ENCODE data around the gene SORBS1.
A peak's percentile ranks its signal among the peaks of the same experiment; 100 is the strongest.

SORBS1 gene

DNA sequence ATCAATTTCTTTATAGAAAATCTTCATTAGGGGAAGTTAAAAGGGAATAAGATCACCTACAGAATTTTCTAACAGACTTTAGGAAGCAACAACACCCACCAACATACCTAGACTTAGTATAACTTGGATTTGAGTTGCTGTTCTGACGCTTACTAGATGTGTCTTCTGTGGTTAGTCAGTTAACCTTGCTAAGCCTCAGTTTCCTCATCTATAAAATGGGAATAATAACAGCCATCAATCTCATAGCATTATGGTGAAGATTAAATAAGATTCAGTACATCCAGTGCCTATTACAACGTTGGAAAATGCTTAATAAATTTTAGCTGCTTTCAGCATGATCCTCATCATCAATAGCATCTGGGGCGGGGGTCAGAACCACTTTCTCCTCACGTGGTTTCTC, 106.2 kb downstream of the SORBS1 start:
- TF ChIP-seq POLR2A (IDR thresholded peaks at IDR 0.05; ENCODE audit: low read depth, low read length) = no peak

DNA sequence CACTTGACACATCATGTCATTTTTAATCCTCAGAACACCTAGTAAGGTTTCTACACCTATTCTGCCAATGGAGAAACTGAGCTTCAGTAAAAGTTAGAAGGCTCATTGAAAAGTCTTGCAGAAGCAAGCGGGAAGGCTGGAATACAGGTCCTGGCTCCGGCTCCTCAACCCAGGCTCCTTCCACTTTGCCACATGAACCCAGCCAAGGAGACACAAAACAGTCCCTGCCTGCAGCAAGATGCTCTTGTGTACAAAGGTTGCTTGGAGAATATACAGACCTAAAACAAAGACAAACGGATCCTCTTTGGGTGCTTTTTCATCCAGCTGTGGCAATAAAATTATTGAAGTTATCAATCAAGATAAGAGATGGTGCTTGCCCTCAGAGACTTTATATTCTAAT, 106.8 kb downstream of the SORBS1 start:
- TF ChIP-seq POLR2A (IDR thresholded peaks at IDR 0.05; ENCODE audit: low read depth, low read length) = no peak
- FAIRE-seq = no peak
- no peak for DNase-seq (ENCODE audit: insufficient read length, low spot score)

More for the DNA sequence above, 106.2 kb downstream of the SORBS1 start:
- DNase-seq (ENCODE audit: insufficient read length, low spot score) (no peak), FAIRE-seq (no peak)

DNA sequence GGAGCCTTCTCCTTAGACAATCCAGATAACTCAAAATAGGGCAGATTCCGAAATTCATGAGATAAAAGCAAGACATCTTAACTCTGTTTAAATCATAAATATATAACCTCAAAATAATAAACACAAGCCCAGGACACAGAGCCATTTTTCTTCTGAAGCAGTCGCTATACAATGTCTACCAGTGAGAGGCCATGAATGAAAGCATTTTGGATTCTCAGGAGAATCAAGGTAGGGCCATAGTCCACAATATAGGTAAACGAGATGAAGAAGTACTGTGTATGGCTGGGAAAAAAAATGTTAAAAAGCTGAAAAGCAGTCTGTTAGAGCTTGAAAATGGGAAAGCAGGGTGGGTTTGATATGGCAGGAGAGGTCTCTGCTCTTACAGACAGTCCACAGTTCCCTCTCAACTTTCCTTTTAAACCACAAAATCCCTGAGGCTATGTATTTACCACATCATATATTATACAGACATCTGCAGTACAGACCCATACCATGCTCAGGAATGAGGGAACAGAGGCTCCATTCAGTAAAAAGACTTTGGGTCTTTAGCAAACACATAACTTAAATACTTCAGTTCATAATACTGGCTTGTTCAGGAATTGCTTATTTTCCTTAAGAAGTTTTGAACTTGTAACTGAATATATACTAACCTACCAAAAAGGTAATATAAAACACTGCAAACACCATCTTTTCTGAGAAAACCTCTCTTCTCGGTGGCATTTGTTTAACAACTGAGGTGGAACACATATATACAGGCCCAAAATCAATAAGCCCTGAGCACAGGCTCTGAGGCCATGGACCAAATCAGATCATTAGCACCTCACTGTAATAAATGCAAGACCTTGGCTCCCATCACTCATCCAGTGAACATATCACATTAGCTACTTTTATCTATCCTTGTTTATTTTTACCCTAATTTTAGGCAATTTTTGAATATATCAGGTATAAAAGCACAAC, 109.3 kb downstream of the SORBS1 start:
- no peak for TF ChIP-seq POLR2A (IDR thresholded peaks at IDR 0.05; ENCODE audit: low read depth, low read length)
- no peak for DNase-seq (ENCODE audit: insufficient read length, low spot score)
- peak; percentile 68 for FAIRE-seq

DNA sequence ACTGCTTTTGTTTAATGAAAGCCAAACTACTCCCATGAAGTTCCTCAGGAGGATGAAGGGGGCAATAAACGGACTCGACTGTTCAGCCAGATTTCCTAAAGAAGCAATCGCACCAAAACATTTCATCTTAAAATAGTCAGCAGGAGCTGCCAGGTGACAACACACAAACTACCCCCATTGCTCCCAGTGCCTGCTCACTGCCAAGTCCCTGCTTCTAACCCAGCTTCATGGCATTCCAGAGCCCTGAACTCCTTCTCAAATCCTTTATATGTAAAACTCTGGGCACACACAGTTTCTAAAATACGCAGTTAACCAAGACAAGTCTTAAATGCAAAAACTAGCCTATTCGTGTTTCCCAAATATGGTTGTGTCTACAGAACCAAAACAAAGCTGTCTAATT, 110.0 kb downstream of the SORBS1 start:
- no peak for FAIRE-seq
- DNase-seq (ENCODE audit: insufficient read length, low spot score) = no peak
- TF ChIP-seq POLR2A (IDR thresholded peaks at IDR 0.05; ENCODE audit: low read depth, low read length) = no peak

DNA sequence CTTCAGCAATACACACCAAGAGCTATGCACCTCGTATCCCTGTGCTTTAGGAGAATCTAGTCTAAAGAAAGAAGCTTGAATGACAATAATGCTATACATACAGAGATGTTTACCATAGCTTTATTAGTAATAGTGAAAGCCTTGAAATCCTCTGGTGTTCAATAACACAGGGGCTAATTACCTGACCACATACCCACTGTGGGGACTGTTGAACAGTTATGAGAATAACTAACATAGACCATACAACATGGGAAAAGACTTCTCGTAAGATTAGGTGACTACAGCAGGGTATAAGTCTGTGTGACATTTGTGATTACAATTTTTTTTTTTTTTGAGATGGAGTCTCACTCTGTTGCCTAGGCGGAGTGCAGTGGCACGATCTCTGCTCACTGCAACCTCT, 111.0 kb downstream of the SORBS1 start:
- DNase-seq (ENCODE audit: insufficient read length, low spot score) (no peak), FAIRE-seq (no peak)
- no peak for TF ChIP-seq POLR2A (IDR thresholded peaks at IDR 0.05; ENCODE audit: low read depth, low read length)

DNA sequence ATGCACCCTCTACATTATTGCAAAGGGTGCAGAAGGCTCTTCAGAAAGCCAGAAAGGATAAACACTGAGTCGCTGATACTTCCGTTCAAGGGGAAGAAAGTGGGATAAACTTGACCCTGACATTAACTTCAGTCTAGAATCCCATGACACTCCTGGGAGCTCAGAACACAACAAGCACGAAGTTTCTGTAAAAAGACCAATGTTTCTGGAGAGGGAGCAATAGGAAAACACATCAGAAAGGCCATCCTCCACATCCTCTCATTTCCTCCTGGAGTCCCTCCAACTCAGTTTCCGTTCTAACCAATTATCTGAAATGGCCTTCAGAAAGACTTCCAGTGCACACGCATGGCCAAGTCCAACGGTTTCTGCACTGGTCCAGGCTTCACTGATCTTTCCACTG, 113.5 kb downstream of the SORBS1 start:
- TF ChIP-seq POLR2A (IDR thresholded peaks at IDR 0.05; ENCODE audit: low read depth, low read length) = no peak
- no peak for FAIRE-seq
- no peak for DNase-seq (ENCODE audit: insufficient read length, low spot score)

DNA sequence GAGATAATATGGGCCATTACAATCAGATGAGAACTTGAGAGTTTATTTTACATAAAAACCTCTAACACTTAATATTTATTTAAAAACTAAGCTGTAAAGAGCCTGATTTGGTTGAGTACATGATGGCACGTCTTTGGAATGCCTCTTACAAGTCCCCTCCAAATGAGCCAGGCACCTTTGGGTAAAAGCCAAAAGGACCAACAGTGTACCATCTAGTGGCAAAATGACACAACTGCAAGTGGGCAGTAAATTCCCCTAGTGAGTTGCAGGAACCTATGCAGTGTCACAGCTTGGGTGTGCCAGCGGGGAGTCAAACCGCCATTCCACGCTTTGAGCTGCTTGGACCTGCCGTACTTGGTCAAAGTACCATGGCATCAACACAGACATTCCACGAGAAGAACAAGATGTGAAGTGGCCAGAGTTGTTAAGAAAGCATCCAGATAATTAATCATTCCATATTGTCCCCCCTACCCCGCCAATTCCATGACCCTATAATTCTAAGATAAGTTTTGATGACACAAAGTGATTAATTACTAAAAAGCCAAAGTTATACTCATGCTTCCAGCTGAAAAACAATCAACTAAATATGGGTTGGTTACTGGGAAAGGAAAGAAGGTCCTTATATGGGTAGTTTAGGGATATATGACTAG, 115.2 kb downstream of the SORBS1 start:
- FAIRE-seq (peak; percentile 93), DNase-seq (ENCODE audit: insufficient read length, low spot score) (peak; percentile 86)
- TF ChIP-seq POLR2A (IDR thresholded peaks at IDR 0.05; ENCODE audit: low read depth, low read length) = no peak

DNA sequence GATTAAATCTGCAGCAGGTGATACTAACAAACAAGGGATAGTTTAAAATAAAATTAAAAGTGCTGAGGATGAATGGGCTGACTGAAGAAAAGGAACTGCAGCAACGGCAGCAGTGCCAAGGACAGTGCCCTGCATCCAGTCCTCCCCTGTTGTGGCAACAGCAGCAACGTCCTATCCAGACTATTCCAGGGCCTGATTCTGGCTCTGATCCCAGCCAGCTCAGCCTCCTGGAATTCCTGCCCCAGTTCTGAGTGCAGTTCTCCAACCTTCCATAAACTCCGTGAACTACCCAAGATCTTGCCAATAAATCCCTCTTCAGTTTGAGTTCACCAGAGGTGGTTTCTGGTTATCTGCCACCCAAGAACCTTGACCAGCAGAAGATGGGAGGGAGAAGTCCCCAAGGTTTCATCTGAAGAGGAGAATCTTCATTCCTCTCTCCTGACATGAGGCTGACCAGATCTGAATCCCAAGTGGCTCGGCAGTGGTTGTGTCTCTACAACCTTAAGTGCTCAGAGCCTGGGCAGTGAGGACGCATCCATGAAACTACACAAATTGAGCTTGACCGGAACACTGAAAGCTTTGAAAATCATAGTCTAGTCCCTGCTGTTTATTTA, 115.8 kb downstream of the SORBS1 start:
- no peak for TF ChIP-seq POLR2A (IDR thresholded peaks at IDR 0.05; ENCODE audit: low read depth, low read length)
- FAIRE-seq = peak; percentile 93
- DNase-seq (ENCODE audit: insufficient read length, low spot score) = peak; percentile 78

DNA sequence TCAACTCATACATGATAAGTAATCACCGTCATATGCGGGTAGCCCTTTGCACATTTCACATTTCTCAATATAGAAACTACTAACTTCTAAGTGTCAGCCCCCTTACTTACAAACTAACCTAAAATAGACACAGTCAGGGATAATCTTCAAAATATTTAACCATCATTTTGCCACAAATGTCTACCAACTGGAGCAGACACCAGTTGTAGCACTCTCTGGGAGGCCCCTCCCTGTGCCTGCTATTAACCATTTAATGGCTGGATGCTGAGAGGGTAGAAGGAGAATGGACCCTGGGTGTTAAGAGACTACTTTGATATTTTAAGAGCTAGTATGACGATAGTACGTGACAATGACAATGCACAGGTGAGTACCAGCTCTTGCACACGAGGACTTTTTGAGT, 116.4 kb downstream of the SORBS1 start:
- FAIRE-seq (no peak), DNase-seq (ENCODE audit: insufficient read length, low spot score) (no peak)
- TF ChIP-seq POLR2A (IDR thresholded peaks at IDR 0.05; ENCODE audit: low read depth, low read length) = no peak

DNA sequence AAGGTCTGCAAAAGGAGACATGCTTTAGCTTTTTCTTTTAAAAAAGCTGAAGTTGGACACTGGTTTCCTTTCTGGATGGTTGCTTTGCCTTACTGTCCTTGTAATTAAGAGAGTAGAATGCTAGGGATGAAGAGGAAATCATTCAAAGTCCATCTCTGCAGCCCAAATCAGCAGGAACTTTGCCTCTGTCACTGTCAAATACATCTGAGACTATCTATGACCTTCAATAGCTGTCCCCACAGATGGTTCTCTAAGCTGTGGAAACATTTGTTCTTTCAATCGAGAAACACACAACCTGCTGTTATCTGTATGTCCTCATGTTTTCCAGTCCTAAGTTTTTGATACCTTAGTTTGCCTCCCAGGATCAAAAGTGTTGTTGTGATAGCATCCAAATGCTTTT, 117.5 kb downstream of the SORBS1 start:
- no peak for TF ChIP-seq POLR2A (IDR thresholded peaks at IDR 0.05; ENCODE audit: low read depth, low read length)
- FAIRE-seq (no peak), DNase-seq (ENCODE audit: insufficient read length, low spot score) (no peak)

DNA sequence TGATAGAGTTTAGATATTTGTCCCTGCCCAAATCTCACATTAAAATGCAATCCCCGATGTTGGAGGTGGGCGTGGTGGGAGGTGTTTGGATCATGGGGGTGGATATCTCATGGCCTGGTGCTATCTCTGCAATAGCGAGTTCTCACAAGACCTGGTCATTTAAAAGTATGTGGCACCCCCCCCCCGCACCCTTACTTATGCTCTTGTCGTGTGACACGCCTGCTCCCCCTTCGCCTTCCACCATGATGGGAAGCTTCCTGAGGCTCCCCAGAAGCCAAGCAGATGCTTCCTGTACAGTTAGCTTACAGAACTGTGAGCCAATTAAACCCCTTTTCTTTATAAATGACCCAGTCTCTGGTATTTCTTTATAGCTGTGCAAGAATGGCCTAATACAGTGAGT, 118.8 kb downstream of the SORBS1 start:
- FAIRE-seq = no peak
- TF ChIP-seq POLR2A (IDR thresholded peaks at IDR 0.05; ENCODE audit: low read depth, low read length) = no peak
- no peak for DNase-seq (ENCODE audit: insufficient read length, low spot score)

DNA sequence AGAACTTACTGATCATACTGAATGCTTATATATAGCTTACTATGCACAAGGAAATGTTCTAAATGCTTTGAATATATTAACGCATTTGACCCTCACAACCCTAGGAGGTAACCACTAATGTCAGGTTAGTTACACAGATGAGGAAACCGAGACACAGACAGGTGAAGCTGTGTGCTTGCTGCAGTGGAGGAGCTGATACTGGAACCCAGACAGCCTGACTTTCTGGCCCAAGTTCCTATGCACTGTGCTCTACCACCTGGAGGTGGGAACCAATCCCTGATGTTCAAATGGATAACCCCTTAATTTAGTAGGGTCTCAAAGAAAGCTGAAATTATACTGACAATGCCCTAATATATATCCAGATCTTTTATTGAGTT, 119.6 kb downstream of the SORBS1 start:
- no peak for FAIRE-seq
- DNase-seq (ENCODE audit: insufficient read length, low spot score) = no peak

DNA sequence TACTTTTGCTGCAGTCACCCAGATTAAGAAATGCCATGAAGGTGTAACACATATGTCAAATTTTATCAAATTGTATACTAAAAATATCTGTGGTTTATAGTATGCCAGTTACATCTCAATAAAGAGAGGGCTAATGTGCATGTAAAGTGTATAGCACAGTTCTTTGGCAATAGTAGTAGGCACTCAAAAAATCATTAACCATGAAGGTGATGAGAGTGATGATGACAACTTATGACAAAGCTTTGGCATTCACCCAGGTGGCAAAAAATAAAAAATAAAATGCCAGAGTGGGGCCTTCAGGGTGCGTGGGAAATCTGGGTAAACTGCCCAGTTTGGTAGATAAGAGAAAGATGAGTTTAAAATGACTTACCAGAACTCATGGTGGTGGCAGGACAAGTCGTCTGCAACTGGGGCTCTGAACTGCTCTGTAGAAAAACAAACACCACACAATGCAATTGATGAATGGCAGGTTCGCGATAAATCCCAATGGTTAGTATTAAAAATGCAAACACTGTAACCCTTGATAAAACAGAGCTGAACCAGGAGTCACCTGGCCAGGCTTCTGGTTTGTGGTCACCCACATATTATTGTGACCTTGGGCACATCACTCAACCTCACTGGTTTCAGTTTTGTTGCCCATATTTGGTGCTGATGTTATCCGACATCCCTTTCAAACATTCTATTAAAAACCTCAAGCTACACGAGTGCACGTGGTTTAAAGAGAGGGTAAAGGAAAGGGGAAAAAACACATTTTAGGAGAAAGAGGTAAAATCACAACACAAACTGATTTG, 120.2 kb downstream of the SORBS1 start:
- FAIRE-seq (no peak), DNase-seq (ENCODE audit: insufficient read length, low spot score) (no peak)
- no peak for TF ChIP-seq POLR2A (IDR thresholded peaks at IDR 0.05; ENCODE audit: low read depth, low read length)

More for the DNA sequence above, 119.6 kb downstream of the SORBS1 start:
- no peak for TF ChIP-seq POLR2A (IDR thresholded peaks at IDR 0.05; ENCODE audit: low read depth, low read length)
